ENCODE data around the gene YIF1B.

Gene YIF1B

DNA sequence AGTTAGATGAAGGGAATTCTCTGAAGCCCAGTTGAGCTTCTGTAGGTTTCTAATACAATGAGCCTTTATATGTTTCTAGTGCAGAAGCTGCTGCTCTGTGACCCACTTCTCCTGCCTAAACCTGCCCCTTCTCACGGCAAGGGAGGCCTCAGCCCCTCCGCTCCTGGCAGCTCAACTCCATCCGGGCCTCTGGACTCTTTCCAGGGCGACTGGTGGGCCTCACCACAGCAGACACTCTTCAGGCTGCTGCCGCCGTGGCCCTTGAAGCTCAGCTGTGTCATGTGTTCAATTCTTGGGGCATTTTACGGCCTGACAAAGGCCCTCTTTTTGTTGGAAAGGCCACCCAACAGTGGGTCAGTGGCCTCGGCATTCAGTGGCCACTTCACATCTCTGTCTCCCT is 21.7 kb downstream of the YIF1B start:
- Histone ChIP-seq H3K27me3 (ENCODE audit: insufficient read depth, low read length, poor library complexity) (no peaks in the 10 kb centered on the region), H3K4me3 (ENCODE audit: low read depth in 1 of 2, low read length in 2 of 2) (no peak overlapping the region), H3K27ac (ENCODE audit: low read length) (no peak overlapping the region), H3K9me3 (ENCODE audit: insufficient read depth, low read length, severe bottlenecking) (no peaks in the 10 kb centered on the region), H3K79me2 (ENCODE audit: insufficient read depth, low read length) (no peaks in the 10 kb centered on the region), H3K4me2 (ENCODE audit: insufficient read depth, low read length) (no peak overlapping the region), H2AFZ (ENCODE audit: low read depth, low read length) (no peak overlapping the region), H3K9ac (ENCODE audit: low read depth, low read length) (no peak overlapping the region), H3K36me3 (ENCODE audit: insufficient read depth, low read length) (no peaks in the 10 kb centered on the region), H3K4me1 (ENCODE audit: insufficient read depth, low read length) (no peaks in the 10 kb centered on the region), H4K20me1 (ENCODE audit: insufficient read depth, low read length) (no peaks in the 10 kb centered on the region)
- DNase-seq (no peak), ATAC-seq (ENCODE audit: insufficient read depth, low read depth) (no peak)
- TF ChIP-seq EZH2 (IDR thresholded peaks at IDR 0.05; ENCODE audit: borderline replicate concordance, low read depth, low read length, severe bottlenecking), result no peak
- TF ChIP-seq, protein P1, sequence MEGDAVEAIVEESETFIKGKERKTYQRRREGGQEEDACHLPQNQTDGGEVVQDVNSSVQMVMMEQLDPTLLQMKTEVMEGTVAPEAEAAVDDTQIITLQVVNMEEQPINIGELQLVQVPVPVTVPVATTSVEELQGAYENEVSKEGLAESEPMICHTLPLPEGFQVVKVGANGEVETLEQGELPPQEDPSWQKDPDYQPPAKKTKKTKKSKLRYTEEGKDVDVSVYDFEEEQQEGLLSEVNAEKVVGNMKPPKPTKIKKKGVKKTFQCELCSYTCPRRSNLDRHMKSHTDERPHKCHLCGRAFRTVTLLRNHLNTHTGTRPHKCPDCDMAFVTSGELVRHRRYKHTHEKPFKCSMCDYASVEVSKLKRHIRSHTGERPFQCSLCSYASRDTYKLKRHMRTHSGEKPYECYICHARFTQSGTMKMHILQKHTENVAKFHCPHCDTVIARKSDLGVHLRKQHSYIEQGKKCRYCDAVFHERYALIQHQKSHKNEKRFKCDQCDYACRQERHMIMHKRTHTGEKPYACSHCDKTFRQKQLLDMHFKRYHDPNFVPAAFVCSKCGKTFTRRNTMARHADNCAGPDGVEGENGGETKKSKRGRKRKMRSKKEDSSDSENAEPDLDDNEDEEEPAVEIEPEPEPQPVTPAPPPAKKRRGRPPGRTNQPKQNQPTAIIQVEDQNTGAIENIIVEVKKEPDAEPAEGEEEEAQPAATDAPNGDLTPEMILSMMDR (IDR thresholded peaks at IDR 0.05; ENCODE audit: borderline replicate concordance, extremely low read depth, low read length, poor library complexity, severe bottlenecking), result no peak

DNA sequence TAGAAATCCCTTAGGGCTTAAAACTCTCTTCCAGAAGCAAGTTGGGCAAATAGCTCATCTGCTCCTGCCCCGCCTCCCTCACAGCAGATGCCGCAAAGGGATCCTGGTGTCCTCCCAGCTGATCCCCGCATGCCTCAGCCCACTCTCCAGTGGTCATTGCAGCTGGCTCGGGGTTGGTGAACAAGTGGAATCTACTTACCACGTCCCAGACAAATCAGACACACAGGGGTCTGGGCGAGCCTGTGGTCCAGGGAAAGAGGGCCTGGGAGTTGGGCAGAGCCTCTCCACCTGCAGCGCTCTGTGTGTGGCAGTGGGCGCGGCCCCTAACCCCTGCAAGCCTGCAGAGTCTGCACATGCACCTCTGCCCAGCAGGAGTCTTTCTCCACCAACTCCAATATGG is 22.5 kb downstream of the YIF1B start:
- Histone ChIP-seq H3K27me3 (ENCODE audit: insufficient read depth, low read length, poor library complexity) (no peaks in the 10 kb centered on the region), H3K79me2 (ENCODE audit: insufficient read depth, low read length) (no peaks in the 10 kb centered on the region), H3K4me1 (ENCODE audit: insufficient read depth, low read length) (no peaks in the 10 kb centered on the region), H3K36me3 (ENCODE audit: insufficient read depth, low read length) (no peaks in the 10 kb centered on the region), H3K27ac (ENCODE audit: low read length) (no peak overlapping the region), H3K9ac (ENCODE audit: low read depth, low read length) (no peak overlapping the region), H3K9me3 (ENCODE audit: insufficient read depth, low read length, severe bottlenecking) (no peaks in the 10 kb centered on the region), H4K20me1 (ENCODE audit: insufficient read depth, low read length) (no peaks in the 10 kb centered on the region), H3K4me3 (ENCODE audit: low read depth in 1 of 2, low read length in 2 of 2) (no peak overlapping the region), H3K4me2 (ENCODE audit: insufficient read depth, low read length) (no peak overlapping the region), H2AFZ (ENCODE audit: low read depth, low read length) (no peak overlapping the region)
- DNase-seq (no peak), ATAC-seq (ENCODE audit: insufficient read depth, low read depth) (no peak)
- TF ChIP-seq EZH2 (IDR thresholded peaks at IDR 0.05; ENCODE audit: borderline replicate concordance, low read depth, low read length, severe bottlenecking), result no peak
- TF ChIP-seq, protein P1 (IDR thresholded peaks at IDR 0.05; ENCODE audit: borderline replicate concordance, extremely low read depth, low read length, poor library complexity, severe bottlenecking), result no peak

DNA sequence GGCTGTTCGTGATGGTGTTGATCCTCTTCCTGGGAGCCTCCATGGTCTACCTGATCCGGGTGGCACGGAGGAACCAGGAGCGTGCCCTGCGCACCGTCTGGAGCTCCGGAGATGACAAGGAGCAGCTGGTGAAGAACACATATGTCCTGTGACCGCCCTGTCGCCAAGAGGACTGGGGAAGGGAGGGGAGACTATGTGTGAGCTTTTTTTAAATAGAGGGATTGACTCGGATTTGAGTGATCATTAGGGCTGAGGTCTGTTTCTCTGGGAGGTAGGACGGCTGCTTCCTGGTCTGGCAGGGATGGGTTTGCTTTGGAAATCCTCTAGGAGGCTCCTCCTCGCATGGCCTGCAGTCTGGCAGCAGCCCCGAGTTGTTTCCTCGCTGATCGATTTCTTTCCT is 23.9 kb downstream of the YIF1B start:
- Histone ChIP-seq H3K9me3 (ENCODE audit: insufficient read depth, low read length, severe bottlenecking) (no peaks in the 10 kb centered on the region), H3K36me3 (ENCODE audit: insufficient read depth, low read length) (no peaks in the 10 kb centered on the region), H3K4me1 (ENCODE audit: insufficient read depth, low read length) (no peaks in the 10 kb centered on the region), H3K79me2 (ENCODE audit: insufficient read depth, low read length) (no peaks in the 10 kb centered on the region), H3K9ac (ENCODE audit: low read depth, low read length) (no peak overlapping the region), H3K27me3 (ENCODE audit: insufficient read depth, low read length, poor library complexity) (no peaks in the 10 kb centered on the region), H3K27ac (ENCODE audit: low read length) (no peak overlapping the region), H3K4me3 (ENCODE audit: low read depth in 1 of 2, low read length in 2 of 2) (no peak overlapping the region), H4K20me1 (ENCODE audit: insufficient read depth, low read length) (no peaks in the 10 kb centered on the region), H3K4me2 (ENCODE audit: insufficient read depth, low read length) (no peak overlapping the region), H2AFZ (ENCODE audit: low read depth, low read length) (no peak overlapping the region)
- ATAC-seq (ENCODE audit: insufficient read depth, low read depth) (no peak), DNase-seq (no peak)
- TF ChIP-seq EZH2 (IDR thresholded peaks at IDR 0.05; ENCODE audit: borderline replicate concordance, low read depth, low read length, severe bottlenecking), result no peak
- TF ChIP-seq, protein P1 (IDR thresholded peaks at IDR 0.05; ENCODE audit: borderline replicate concordance, extremely low read depth, low read length, poor library complexity, severe bottlenecking), result no peak

DNA sequence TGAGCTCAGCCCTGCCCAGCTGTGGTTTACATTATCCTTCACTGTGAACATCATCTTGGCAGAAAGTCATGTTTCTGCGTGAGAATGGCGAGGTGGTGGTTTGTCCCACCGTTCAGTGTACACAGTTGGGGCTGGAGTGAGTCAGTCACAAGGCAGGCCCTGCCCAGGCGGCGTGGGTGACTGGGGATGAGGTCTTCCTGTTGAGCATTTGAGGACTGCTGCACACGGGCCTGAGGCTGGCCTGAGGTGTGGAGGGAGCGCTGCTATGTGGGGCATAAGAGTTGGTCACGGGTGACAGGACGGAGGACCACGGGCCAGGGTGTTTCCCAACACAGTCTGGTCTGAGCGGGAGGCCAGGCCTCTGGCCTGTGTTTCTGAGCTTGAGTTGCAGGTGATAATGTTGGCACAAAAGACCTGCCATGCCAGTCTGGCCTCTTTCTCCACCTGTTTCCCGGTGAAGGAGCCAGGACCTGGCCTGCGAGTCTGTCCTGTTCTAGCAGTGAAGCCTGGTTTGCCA is 25.1 kb downstream of the YIF1B start:
- Histone ChIP-seq H3K4me3 (ENCODE audit: low read depth in 1 of 2, low read length in 2 of 2) (no peak overlapping the region), H4K20me1 (ENCODE audit: insufficient read depth, low read length) (no peaks in the 10 kb centered on the region), H3K27me3 (ENCODE audit: insufficient read depth, low read length, poor library complexity) (no peaks in the 10 kb centered on the region), H3K4me1 (ENCODE audit: insufficient read depth, low read length) (no peaks in the 10 kb centered on the region), H3K79me2 (ENCODE audit: insufficient read depth, low read length) (no peaks in the 10 kb centered on the region), H3K9ac (ENCODE audit: low read depth, low read length) (no peak overlapping the region), H3K27ac (ENCODE audit: low read length) (no peak overlapping the region), H3K36me3 (ENCODE audit: insufficient read depth, low read length) (no peaks in the 10 kb centered on the region), H3K9me3 (ENCODE audit: insufficient read depth, low read length, severe bottlenecking) (no peaks in the 10 kb centered on the region), H2AFZ (ENCODE audit: low read depth, low read length) (no peak overlapping the region), H3K4me2 (ENCODE audit: insufficient read depth, low read length) (no peak overlapping the region)
- TF ChIP-seq EZH2 (IDR thresholded peaks at IDR 0.05; ENCODE audit: borderline replicate concordance, low read depth, low read length, severe bottlenecking), result no peak
- TF ChIP-seq, protein P1 (IDR thresholded peaks at IDR 0.05; ENCODE audit: borderline replicate concordance, extremely low read depth, low read length, poor library complexity, severe bottlenecking), result no peak
- DNase-seq, result no peak
- no peak for ATAC-seq (ENCODE audit: insufficient read depth, low read depth)

Measured in DND-41 (cell line).